CD8-positive, alpha-beta memory T cell (primary cell): Measurements from ENCODE around the gene TMA7. TPM values are rescaled to one million over a fixed set of nuclear protein-coding genes. Genes with fewer than 3 reads are reported as not detected.

Experiments used
- CTCF ChIA-PET: fragments of 350-600 bp; sonication (Branson Sonifier 250); formaldehyde crosslinking; loops from one replicate; lab custom pipeline; 2021; ENCODE audit warnings: antibody characterized with exemption; lab: Charles Lee
- POLR2A ChIA-PET: fragments of 350-600 bp; sonication (Branson Sonifier 250); formaldehyde crosslinking; loops from one replicate; lab custom pipeline; 2021; ENCODE audit warnings: antibody characterized with exemption; lab: Charles Lee
- DNase-seq, 5 donors: peaks; one replicate each; pipeline versions ENCODE4 v3.0.0 to v3.0.0-alpha.2; 2020 to 2022; ENCODE audit warnings: mixed read lengths in 1 of 5
- H3K27ac ChIP-seq: one replicate; pipeline ENCODE4 v1.7.0; 2013; ENCODE audit warnings: low read depth, mild to moderate bottlenecking, low read length, moderate library complexity
- H3K27me3 ChIP-seq: 2 replicates; pipeline ENCODE4 v1.7.0; 2013; ENCODE audit warnings: low read length, mild to moderate bottlenecking; ENCODE audit not compliant: insufficient read depth, poor library complexity, severe bottlenecking
- H3K36me3 ChIP-seq: 2 replicates; pipeline ENCODE4 v1.7.0; 2013; ENCODE audit warnings: mild to moderate bottlenecking, low read length, moderate library complexity; ENCODE audit not compliant: insufficient read depth
- H3K4me1 ChIP-seq: 2 replicates; pipeline ENCODE4 v1.7.0; 2013; ENCODE audit warnings: mild to moderate bottlenecking, low read length, moderate library complexity; ENCODE audit not compliant: insufficient read depth
- H3K4me3 ChIP-seq: 2 replicates; pipeline ENCODE4 v1.7.0; 2013; ENCODE audit warnings: mild to moderate bottlenecking, low read length
- H3K9me3 ChIP-seq: 2 replicates; pipeline ENCODE4 v1.7.0; 2013; ENCODE audit warnings: mild to moderate bottlenecking, low read length
- H3K27ac Mint-ChIP-seq, 8 donors: one replicate each; pipeline ENCODE4 v1.8.0; 2020 to 2021; ENCODE audit warnings: mixed read lengths in 8 of 8, mild to moderate bottlenecking in 6 of 8, inconsistent platforms in 3 of 8, moderate library complexity in 3 of 8
- H3K27me3 Mint-ChIP-seq, 2 donors: one replicate each; pipeline ENCODE4 v1.8.0; 2020 to 2021; ENCODE audit warnings: mixed read lengths in 2 of 2, mild to moderate bottlenecking in 1 of 2, moderate library complexity in 1 of 2
- H3K36me3 Mint-ChIP-seq, 3 donors: one replicate each; pipeline ENCODE4 v1.8.0; 2020 to 2021; ENCODE audit warnings: mixed read lengths in 3 of 3, inconsistent platforms in 1 of 3, mild to moderate bottlenecking in 1 of 3
- H3K4me1 Mint-ChIP-seq, 3 donors: one replicate each; pipeline ENCODE4 v1.8.0; 2020 to 2021; ENCODE audit warnings: mixed read lengths in 3 of 3, inconsistent platforms in 1 of 3, mild to moderate bottlenecking in 1 of 3
- H3K4me3 Mint-ChIP-seq, 7 donors: one replicate each; pipeline ENCODE4 v1.8.0; 2020 to 2021; ENCODE audit warnings: mixed read lengths in 7 of 7, mild to moderate bottlenecking in 6 of 7, moderate library complexity in 4 of 7, inconsistent platforms in 2 of 7
- H3K9me3 Mint-ChIP-seq, 5 donors: one replicate each; pipeline ENCODE4 v1.8.0; 2020 to 2022; ENCODE audit warnings: mixed read lengths in 5 of 5, mild to moderate bottlenecking in 3 of 5, moderate library complexity in 2 of 5, inconsistent platforms in 1 of 5
- polyA plus RNA-seq: library from polyadenylated mRNA; unstranded; fragments of 300-500 nt; fragmentation: Illumina TruSeq; gene quantifications from one replicate; pipeline ENCODE4 v1.2.3, GENCODE V29; 2021
- total RNA-seq, 2 experiments: library from RNA; stranded (reverse); gene quantifications; one replicate each; pipeline ENCODE4 v1.2.3, GENCODE V29; 2021

Gene TMA7
- total and polyA plus RNA-seq, 3 experiments from 2014 or later, result 420 to 826 (median 494) TPM

DNA sequence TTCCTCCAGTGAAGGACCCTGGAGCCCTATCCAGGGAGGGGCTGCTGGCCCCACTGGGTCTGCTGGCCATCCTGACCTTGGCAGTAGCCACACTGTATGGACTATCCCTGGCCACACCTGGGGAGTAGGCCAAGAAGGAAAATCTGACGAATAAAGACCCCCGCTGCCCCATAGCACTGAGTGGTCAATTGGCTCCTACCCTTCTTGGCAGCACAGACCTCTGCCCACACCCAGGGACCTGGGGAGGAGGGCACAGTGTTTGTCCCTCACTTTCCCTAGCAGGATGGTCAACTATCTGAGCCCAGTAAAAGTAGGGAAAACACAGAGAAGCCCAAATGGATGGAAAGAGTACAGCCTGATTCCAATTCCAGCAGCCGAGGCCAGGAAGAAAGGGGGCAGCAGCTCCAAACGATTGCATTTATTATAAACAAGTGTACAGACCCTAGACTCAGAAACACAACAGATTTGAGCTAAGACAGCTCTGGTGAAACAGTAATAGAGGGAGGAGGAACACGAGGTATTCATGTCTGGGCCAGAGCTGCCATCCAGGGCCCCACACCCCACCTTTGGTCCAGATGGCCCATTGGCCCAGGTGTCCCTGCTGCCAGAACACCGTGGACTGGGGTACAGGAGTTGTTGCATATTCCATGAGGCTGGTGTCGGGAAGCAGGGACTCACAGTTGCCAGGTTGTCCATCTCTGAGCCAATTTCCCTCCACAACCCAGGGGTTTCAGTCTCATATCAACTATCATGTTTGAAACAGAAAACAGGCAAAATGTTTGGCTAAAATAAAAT, 27.6 kb downstream of the TMA7 start:
- H3K27me3 ChIP-seq, result no peaks in the 10 kb centered on the region
- H3K27ac Mint-ChIP-seq, result peak overlapping the region; percentile 96 to 99 (median 97)
- H3K9me3 ChIP-seq, result no peaks in the 10 kb centered on the region
- peak overlapping the region; percentile 71 for H3K4me3 ChIP-seq
- no peaks in the 10 kb centered on the region for H3K27me3 Mint-ChIP-seq
- H3K36me3 Mint-ChIP-seq, result peaks cover 0 to 44% (median 11%) of the 10 kb centered on the region in 3 donors
- CTCF ChIA-PET, result interaction anchor here (1.0 to 10.2 kb wide), 7 partner anchors 10 to 90 kb away, joined by 3 to 69 read pairs (median 8); no protein-coding TSS in a partner anchor
- peaks cover 70% of the 10 kb centered on the region for H3K4me1 ChIP-seq
- H3K27ac ChIP-seq, result no peak overlapping the region
- H3K4me1 Mint-ChIP-seq, result peaks cover 42 to 62% (median 55%) of the 10 kb centered on the region in 3 donors
- DNase-seq, result no peak
- peak overlapping the region; percentile 86 to 94 (median 90) for H3K4me3 Mint-ChIP-seq
- no peaks in the 10 kb centered on the region for H3K9me3 Mint-ChIP-seq
- H3K36me3 ChIP-seq, result peaks cover 28% of the 10 kb centered on the region
- POLR2A ChIA-PET, result interaction anchor here (1.1 to 2.5 kb wide), 4 partner anchors 11 to 40 kb away, joined by 3 to 11 read pairs (median 6); partner anchors contain the start of genes CCDC51 and TMA7

DNA sequence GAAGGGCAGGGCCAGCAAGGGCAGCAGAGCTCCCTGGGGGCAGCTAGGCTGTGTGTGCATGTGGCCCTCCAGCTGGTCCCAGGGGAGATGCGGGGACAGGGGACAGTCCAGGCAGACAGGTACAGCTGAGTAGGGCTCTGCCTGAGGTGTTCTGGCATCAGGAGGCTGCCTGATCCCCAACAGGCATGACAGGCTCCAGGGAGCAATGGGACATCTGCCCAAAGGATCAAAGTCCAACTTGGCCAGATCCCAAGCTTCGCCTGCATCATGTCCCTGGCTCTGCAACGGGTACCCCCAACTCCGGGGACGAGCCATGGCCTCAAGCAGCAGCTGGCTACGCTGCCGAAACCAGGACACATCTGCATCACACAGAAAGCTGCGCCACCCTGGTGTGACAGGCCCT, 28.3 kb downstream of the TMA7 start:
- Histone ChIP-seq H3K27me3 (no peaks in the 10 kb centered on the region), H3K4me1 (peaks cover 73% of the 10 kb centered on the region), H3K36me3 (peaks cover 28% of the 10 kb centered on the region), H3K27ac (no peak overlapping the region), H3K4me3 (no peak overlapping the region), H3K9me3 (no peaks in the 10 kb centered on the region)
- H3K4me1 Mint-ChIP-seq, result peaks cover 49 to 69% (median 62%) of the 10 kb centered on the region in 3 donors
- H3K9me3 Mint-ChIP-seq, result no peaks in the 10 kb centered on the region
- peak overlapping the region; percentile 82 to 99 (median 96) for H3K27ac Mint-ChIP-seq
- H3K4me3 Mint-ChIP-seq, result peak overlapping the region; percentile 56 to 94 (median 90)
- no peak for DNase-seq
- peaks cover 0 to 46% (median 11%) of the 10 kb centered on the region in 3 donors for H3K36me3 Mint-ChIP-seq
- H3K27me3 Mint-ChIP-seq, result no peaks in the 10 kb centered on the region
- CTCF ChIA-PET, result interaction anchor here (1.0 to 10.2 kb wide), 3 partner anchors 11 to 32 kb away, joined by 3 to 69 read pairs (median 6); no protein-coding TSS in a partner anchor
- POLR2A ChIA-PET, result interaction anchor here (1.7 kb wide), 1 partner anchor 28 kb away, joined by 4 read pairs; the partner anchor contains the start of genes CCDC51 and TMA7

DNA sequence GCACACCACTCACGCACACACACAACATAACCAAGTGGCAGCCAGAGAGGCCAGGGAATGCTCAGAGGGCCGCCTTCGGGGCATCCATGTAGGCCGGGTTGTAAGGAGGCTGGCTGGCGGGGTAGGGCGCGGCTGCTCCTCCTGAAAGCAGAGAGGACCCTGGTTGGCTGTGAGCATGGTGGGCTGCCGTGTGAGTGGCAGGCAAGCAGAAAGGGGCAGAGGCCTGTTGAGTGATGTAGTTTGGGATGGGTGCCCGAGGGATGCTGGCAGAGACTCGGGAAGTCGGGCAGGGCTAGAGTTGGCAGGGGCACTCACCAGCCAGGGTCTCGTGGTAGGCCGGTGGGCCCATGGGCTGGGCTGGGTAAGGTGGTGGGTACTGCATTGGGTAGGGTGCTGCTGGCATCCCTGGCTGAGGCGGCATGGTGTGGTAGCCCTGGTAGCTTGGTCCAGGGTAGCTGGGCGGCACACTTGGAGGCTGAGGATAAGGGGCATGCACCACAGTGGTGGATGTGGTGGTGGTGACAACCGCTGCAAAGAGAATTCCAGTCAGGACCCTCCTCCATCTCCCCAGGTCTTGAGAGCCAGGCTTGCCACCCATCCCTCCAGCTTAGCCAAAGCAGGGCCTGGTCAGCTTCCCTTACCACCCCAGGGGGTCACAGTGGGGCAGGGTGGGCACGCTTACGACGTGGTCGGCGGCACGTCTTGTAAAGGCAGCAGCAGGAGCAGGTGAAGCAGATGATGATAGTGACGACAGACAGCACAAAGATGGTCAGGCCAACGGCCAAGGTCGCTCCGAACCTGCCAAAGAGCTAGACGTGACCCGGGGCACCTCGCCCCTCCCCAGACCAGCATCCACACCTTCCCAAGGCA, 29.2 kb downstream of the TMA7 start:
- ChIA-PET POLR2A (interaction anchor here (1.9 kb wide), 1 partner anchor 23 kb away, joined by 6 read pairs; the partner anchor contains the start of gene ATRIP), CTCF (interaction anchor here (1.2 to 10.2 kb wide), 5 partner anchors 10 to 68 kb away, joined by 3 to 69 read pairs (median 4); no protein-coding TSS in a partner anchor)
- Histone ChIP-seq H3K27ac (no peak overlapping the region), H3K27me3 (no peaks in the 10 kb centered on the region), H3K4me1 (peaks cover 78% of the 10 kb centered on the region), H3K9me3 (no peaks in the 10 kb centered on the region), H3K36me3 (peaks cover 28% of the 10 kb centered on the region), H3K4me3 (no peak overlapping the region)
- Mint-ChIP-seq H3K36me3 (peaks cover 0 to 46% (median 11%) of the 10 kb centered on the region in 3 donors), H3K4me1 (peaks cover 52 to 73% (median 67%) of the 10 kb centered on the region in 3 donors), H3K27me3 (no peaks in the 10 kb centered on the region), H3K4me3 (peak overlapping the region; percentile 63 to 96 (median 70)), H3K9me3 (no peaks in the 10 kb centered on the region), H3K27ac (peak overlapping the region; percentile 86 to 98 (median 91))
- no peak for DNase-seq

DNA sequence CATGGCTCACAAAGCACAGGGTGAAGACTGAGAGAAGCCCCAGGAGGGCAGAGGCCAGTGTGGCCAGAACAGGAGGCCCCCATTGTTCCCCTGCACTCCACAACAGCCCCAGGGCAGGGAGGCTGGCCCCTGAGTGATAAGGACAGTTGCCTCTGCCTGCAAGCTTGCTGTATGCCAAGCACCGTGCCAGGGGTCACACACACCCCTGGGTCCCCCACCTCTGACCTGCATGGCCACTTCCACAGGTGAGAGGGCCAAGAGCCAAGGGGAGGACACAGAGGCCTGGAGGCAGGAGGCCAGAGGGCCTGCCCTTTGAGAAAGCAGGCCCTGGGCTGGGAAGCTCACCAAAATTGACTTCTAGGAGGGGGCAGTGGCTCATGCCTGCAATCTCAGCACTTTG, 30.2 kb downstream of the TMA7 start:
- H3K27ac ChIP-seq, result no peak overlapping the region
- Mint-ChIP-seq H3K27ac (peak overlapping the region; percentile 77 to 99 (median 92)), H3K9me3 (no peaks in the 10 kb centered on the region), H3K4me1 (peaks cover 59 to 79% (median 70%) of the 10 kb centered on the region in 3 donors), H3K27me3 (no peaks in the 10 kb centered on the region), H3K4me3 (peak overlapping the region; percentile 61 to 96 (median 70)), H3K36me3 (peaks cover 0 to 52% (median 11%) of the 10 kb centered on the region in 3 donors)
- peaks cover 74% of the 10 kb centered on the region for H3K4me1 ChIP-seq
- ChIA-PET POLR2A (interaction anchor here (1.9 to 3.8 kb wide), 2 partner anchors 24 to 29 kb away, joined by 6 to 18 read pairs; partner anchors contain the start of genes ATRIP and TMA7), CTCF (interaction anchor here (1.2 to 10.2 kb wide), 4 partner anchors 22 to 69 kb away, joined by 3 to 69 read pairs (median 4); no protein-coding TSS in a partner anchor)
- peaks cover 23% of the 10 kb centered on the region for H3K36me3 ChIP-seq
- no peaks in the 10 kb centered on the region for H3K27me3 ChIP-seq
- no peaks in the 10 kb centered on the region for H3K9me3 ChIP-seq
- H3K4me3 ChIP-seq, result no peak overlapping the region
- DNase-seq, result no peak

DNA sequence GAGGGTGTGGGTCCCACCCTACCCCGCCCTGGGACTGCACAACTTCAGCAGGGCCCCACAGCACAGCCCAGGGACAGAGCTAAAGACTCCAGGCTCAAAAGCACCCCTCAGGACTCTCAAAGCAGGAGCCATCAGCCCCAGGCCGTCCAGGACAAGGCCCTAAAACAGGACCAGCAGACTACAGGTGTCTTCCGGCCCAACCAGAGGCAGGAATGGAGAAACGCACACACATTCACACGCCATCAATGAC, 32.5 kb downstream of the TMA7 start:
- Histone ChIP-seq H3K27ac (peak overlapping the region; percentile 99), H3K9me3 (no peaks in the 10 kb centered on the region)
- CTCF ChIA-PET, result interaction anchor here (0.9 to 10.2 kb wide), 9 partner anchors 9 to 76 kb away, joined by 3 to 69 read pairs (median 5); partner anchors contain the start of gene ATRIP

DNA sequence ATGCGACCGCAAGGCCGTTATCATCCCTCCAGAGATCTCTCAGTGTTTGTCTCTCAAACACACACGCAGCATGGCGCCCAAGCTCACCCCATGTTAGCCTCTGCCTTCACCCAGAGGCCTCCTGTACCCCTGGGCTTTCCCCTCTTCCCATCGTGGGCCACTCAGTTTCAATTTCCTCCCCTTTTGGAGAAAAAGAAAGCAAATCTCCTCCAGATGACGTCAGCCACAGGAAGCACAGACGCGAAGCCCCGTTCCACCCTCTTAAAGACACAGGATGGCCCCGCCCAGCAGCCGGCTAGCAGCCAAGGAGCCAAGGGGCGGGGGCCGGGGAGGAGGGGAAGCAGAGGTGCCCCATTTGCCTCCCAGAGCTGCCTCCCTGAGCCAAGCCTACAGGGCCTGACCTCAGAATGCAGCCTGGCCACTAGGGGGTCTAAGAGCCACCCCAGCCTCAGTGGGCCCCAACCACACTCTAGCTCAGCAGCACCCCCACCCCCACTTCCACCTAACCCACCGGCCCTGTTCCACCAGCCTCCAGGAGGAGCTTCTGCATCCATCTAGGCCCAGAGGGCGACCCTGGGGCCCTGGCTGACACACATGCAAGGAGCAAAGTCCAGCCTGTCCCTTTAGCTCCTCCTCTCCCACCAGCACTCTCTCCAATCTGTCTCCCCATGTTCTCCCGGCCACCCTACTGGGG, 33.0 kb downstream of the TMA7 start:
- H3K4me3 Mint-ChIP-seq, result peak overlapping the region; percentile 90 to 96 (median 95)

More for the DNA sequence above, 32.5 kb downstream of the TMA7 start:
- Histone ChIP-seq H3K36me3 (peaks cover 17% of the 10 kb centered on the region), H3K4me1 (peaks cover 58% of the 10 kb centered on the region), H3K4me3 (peak overlapping the region; percentile 98), H3K27me3 (no peaks in the 10 kb centered on the region)
- H3K27ac Mint-ChIP-seq, result peak overlapping the region; percentile 92 to 99 (median 98)
- no peak for DNase-seq
- POLR2A ChIA-PET, result interaction anchor here (0.5 to 3.8 kb wide), 9 partner anchors 10 to 84 kb away, joined by 3 to 18 read pairs (median 5); partner anchors contain the start of genes ATRIP, CCDC51, PFKFB4 and TMA7
- peaks cover 0 to 36% (median 11%) of the 10 kb centered on the region in 3 donors for H3K36me3 Mint-ChIP-seq
- H3K27me3 Mint-ChIP-seq, result no peaks in the 10 kb centered on the region
- peak overlapping the region; percentile 90 to 96 (median 95) for H3K4me3 Mint-ChIP-seq
- H3K4me1 Mint-ChIP-seq, result peaks cover 47 to 79% (median 55%) of the 10 kb centered on the region in 3 donors
- H3K9me3 Mint-ChIP-seq, result no peaks in the 10 kb centered on the region

More for the DNA sequence above, 33.0 kb downstream of the TMA7 start:
- Histone ChIP-seq H3K36me3 (peaks cover 17% of the 10 kb centered on the region), H3K27me3 (no peaks in the 10 kb centered on the region), H3K9me3 (no peaks in the 10 kb centered on the region), H3K4me1 (peaks cover 58% of the 10 kb centered on the region), H3K27ac (peak overlapping the region; percentile 99), H3K4me3 (peak overlapping the region; percentile 98)
- Mint-ChIP-seq H3K9me3 (no peaks in the 10 kb centered on the region), H3K27me3 (no peaks in the 10 kb centered on the region), H3K36me3 (peaks cover 0 to 31% (median 11%) of the 10 kb centered on the region in 3 donors), H3K4me1 (peaks cover 47 to 79% (median 55%) of the 10 kb centered on the region in 3 donors), H3K27ac (peak overlapping the region; percentile 92 to 99 (median 98))
- ChIA-PET POLR2A (interaction anchor here (0.7 to 3.8 kb wide), 9 partner anchors 27 to 482 kb away, joined by 3 to 18 read pairs (median 5); partner anchors contain the start of genes ATRIP, CCDC51, PFKFB4 and SHISA5), CTCF (interaction anchor here (0.9 to 10.2 kb wide), 9 partner anchors 9 to 76 kb away, joined by 3 to 69 read pairs (median 5); partner anchors contain the start of genes ATRIP and CCDC51)
- peak; percentile 91 to 96 (median 94) for DNase-seq
